Chondrocyte (in vitro differentiated cells): ENCODE results near the gene HYAL4. TPM values are rescaled to one million over a fixed set of nuclear protein-coding genes. Genes with fewer than 3 reads are reported as not detected.
A peak's percentile ranks its signal among the peaks of the same experiment; 100 is the strongest.

ENCODE experiments used
- DNase-seq: peaks from one replicate; pipeline ENCODE4 v3.0.0; 2021; ENCODE audit warnings: mixed read lengths, low spot score
- H3K27ac Mint-ChIP-seq: one replicate; pipeline ENCODE4 v1.8.0; 2021; ENCODE audit warnings: mild to moderate bottlenecking, moderate library complexity, mixed read lengths; ENCODE audit not compliant: unreplicated experiment
- H3K27me3 Mint-ChIP-seq: 2 replicates; pipeline ENCODE4 v1.8.0; 2021; ENCODE audit warnings: low read depth, mixed read lengths
- H3K36me3 Mint-ChIP-seq: 2 replicates; pipeline ENCODE4 v1.8.0; 2021; ENCODE audit warnings: low read depth, mixed read lengths
- H3K4me1 Mint-ChIP-seq: 2 replicates; pipeline ENCODE4 v1.8.0; 2021; ENCODE audit warnings: low read depth, mild to moderate bottlenecking, mixed read lengths
- H3K4me3 Mint-ChIP-seq: one replicate; pipeline ENCODE4 v1.8.0; 2021; ENCODE audit warnings: mild to moderate bottlenecking, moderate library complexity, mixed read lengths; ENCODE audit not compliant: unreplicated experiment
- H3K9me3 Mint-ChIP-seq: 2 replicates; pipeline ENCODE4 v1.8.0; 2021; ENCODE audit warnings: low read depth, mixed read lengths
- CTCF ChIP-seq: fragments of 200-600 bp; sonication (generic); IDR thresholded peaks from 2 replicates; pipeline ENCODE4 v1.5.0; 2021; ENCODE audit warnings: antibody characterized with exemption, mild to moderate bottlenecking, moderate library complexity
- total RNA-seq: library from RNA; stranded (reverse); gene quantifications from 3 replicates; pipeline ENCODE4 v1.2.1, GENCODE V29; 2021

The HYAL4 gene
- total RNA-seq, 1 donor from 2014 or later = not detected

- H3K36me3 Mint-ChIP-seq = no peaks in the 10 kb centered on the region
- no peak for DNase-seq
- no peak overlapping the region for H3K4me3 Mint-ChIP-seq
- H3K27me3 Mint-ChIP-seq = peaks cover 18% of the 10 kb centered on the region
- H3K4me1 Mint-ChIP-seq = peaks cover 13% of the 10 kb centered on the region
- TF ChIP-seq CTCF = no peak
- no peak overlapping the region for H3K27ac Mint-ChIP-seq
- H3K9me3 Mint-ChIP-seq = no peaks in the 10 kb centered on the region
Observed at GRCh38 chr7:123862775-123863174, 17.8 kb downstream of the HYAL4 start.

- Mint-ChIP-seq H3K27me3 (peaks cover 18% of the 10 kb centered on the region), H3K9me3 (no peaks in the 10 kb centered on the region), H3K4me3 (no peak overlapping the region), H3K36me3 (no peaks in the 10 kb centered on the region), H3K4me1 (peaks cover 13% of the 10 kb centered on the region), H3K27ac (peak overlapping the region; percentile 30)
- DNase-seq = no peak
- no peak for TF ChIP-seq CTCF
Observed at GRCh38 chr7:123863461-123863860, 18.5 kb downstream of the HYAL4 start.

- no peaks in the 10 kb centered on the region for H3K36me3 Mint-ChIP-seq
- H3K9me3 Mint-ChIP-seq = no peaks in the 10 kb centered on the region
- no peak for DNase-seq
- no peak for TF ChIP-seq CTCF
- H3K4me3 Mint-ChIP-seq = no peak overlapping the region
- H3K27ac Mint-ChIP-seq = no peak overlapping the region
- peaks cover 13% of the 10 kb centered on the region for H3K4me1 Mint-ChIP-seq
- peaks cover 16% of the 10 kb centered on the region for H3K27me3 Mint-ChIP-seq
Observed at GRCh38 chr7:123864012-123864411, 19.0 kb downstream of the HYAL4 start.

- Mint-ChIP-seq H3K27me3 (peaks cover 16% of the 10 kb centered on the region), H3K9me3 (no peaks in the 10 kb centered on the region), H3K36me3 (no peaks in the 10 kb centered on the region), H3K4me3 (no peak overlapping the region), H3K27ac (no peak overlapping the region), H3K4me1 (peaks cover 13% of the 10 kb centered on the region)
- TF ChIP-seq CTCF = no peak
- no peak for DNase-seq
Observed at GRCh38 chr7:123864436-123864835, 19.5 kb downstream of the HYAL4 start.

- Mint-ChIP-seq H3K4me1 (peaks cover 13% of the 10 kb centered on the region), H3K4me3 (no peak overlapping the region), H3K36me3 (no peaks in the 10 kb centered on the region), H3K27me3 (peaks cover 13% of the 10 kb centered on the region), H3K27ac (no peak overlapping the region), H3K9me3 (no peaks in the 10 kb centered on the region)
- DNase-seq = no peak
- no peak for TF ChIP-seq CTCF
Observed at GRCh38 chr7:123864966-123865365, 20.0 kb downstream of the HYAL4 start.
